Measurements from ENCODE around the gene INIP. TPM values are rescaled to one million over a fixed set of nuclear protein-coding genes. Genes with fewer than 3 reads are reported as not detected.

The INIP gene
- total RNA-seq = 37.8 TPM

- no peaks in the 10 kb centered on the region for H3K27me3 ChIP-seq
- peaks cover 0 to 4% of the 10 kb centered on the region in 2 donors for H3K36me3 ChIP-seq
- peaks cover 0 to 8% of the 10 kb centered on the region in 2 donors for H3K4me1 ChIP-seq
- peak within 1 kb of the TSS; percentile 83 for H3K4me3 ChIP-seq
- no peaks in the 10 kb centered on the region for H3K9me3 ChIP-seq
- no peak for TF ChIP-seq CTCF (IDR thresholded peaks at IDR 0.05)
- peak within 1 kb of the TSS; percentile 83 to 85 for H3K27ac ChIP-seq
- intact Hi-C loops (cut with DNase I) = loop anchor here (1.0 to 5.0 kb wide), 8 partner anchors 33 to 550 kb away; partner anchors contain the start of genes FKBP15, HSDL2, KIAA1958 and PTBP3
- DNase-seq (ENCODE audit: low spot score in 2 of 2) = peak; percentile 87 to 97
Measured at GRCh38 chr9:112717661-112718331, at the start of gene INIP. TSS of gene INIP (minus strand) at chr9:112718117. CDS start at chr9:112716485, 1,632 bp downstream.

- intact Hi-C loops (cut with DNase I) = no loop called here
- Histone ChIP-seq H3K36me3 (no peaks in the 10 kb centered on the region), H3K4me1 (no peaks in the 10 kb centered on the region), H3K27me3 (no peaks in the 10 kb centered on the region), H3K4me3 (no peak overlapping the region), H3K27ac (no peak overlapping the region), H3K9me3 (no peaks in the 10 kb centered on the region)
- no peak for TF ChIP-seq CTCF (IDR thresholded peaks at IDR 0.05)
- no peak for DNase-seq (ENCODE audit: low spot score in 2 of 2)
Measured at GRCh38 chr9:112765281-112765680, 47.4 kb upstream of the INIP start.

GRCh38 chr9:112764837-112765236 lies 46.9 kb upstream of the INIP start:
- no peak for DNase-seq (ENCODE audit: low spot score in 2 of 2)
- H3K9me3 ChIP-seq = no peaks in the 10 kb centered on the region
- H3K27ac ChIP-seq = no peak overlapping the region
- no peaks in the 10 kb centered on the region for H3K36me3 ChIP-seq
- intact Hi-C loops (cut with DNase I) = no loop called here
- no peaks in the 10 kb centered on the region for H3K27me3 ChIP-seq
- H3K4me1 ChIP-seq = no peaks in the 10 kb centered on the region
- no peak for TF ChIP-seq CTCF (IDR thresholded peaks at IDR 0.05)
- no peak overlapping the region for H3K4me3 ChIP-seq

- Histone ChIP-seq H3K4me3 (no peak overlapping the region), H3K36me3 (no peaks in the 10 kb centered on the region), H3K9me3 (no peaks in the 10 kb centered on the region), H3K27ac (no peak overlapping the region), H3K4me1 (no peaks in the 10 kb centered on the region), H3K27me3 (no peaks in the 10 kb centered on the region)
- no peak for DNase-seq (ENCODE audit: low spot score in 2 of 2)
- TF ChIP-seq CTCF (IDR thresholded peaks at IDR 0.05) = no peak
- intact Hi-C loops (cut with DNase I) = no loop called here
Measured at GRCh38 chr9:112764344-112764743, 46.4 kb upstream of the INIP start.

- no peak for TF ChIP-seq CTCF (IDR thresholded peaks at IDR 0.05)
- Histone ChIP-seq H3K4me1 (no peaks in the 10 kb centered on the region), H3K27me3 (no peaks in the 10 kb centered on the region), H3K4me3 (no peak overlapping the region), H3K9me3 (no peaks in the 10 kb centered on the region), H3K36me3 (no peaks in the 10 kb centered on the region), H3K27ac (no peak overlapping the region)
- intact Hi-C loops (cut with DNase I) = no loop called here
- DNase-seq (ENCODE audit: low spot score in 2 of 2) = no peak
Measured at GRCh38 chr9:112762726-112763518, 45.0 kb upstream of the INIP start.

Measured in ascending aorta (tissue), 2 donors.